ENCODE data around the gene HIF3A.

The HIF3A gene

GRCh38 chr19:46351241-46352041, 54.6 kb downstream of the HIF3A start:
- Histone ChIP-seq H3K36me3 (ENCODE audit: insufficient read depth, low read length) (peaks cover 17% of the 10 kb centered on the region), H3K27me3 (ENCODE audit: control insufficient read depth in 1 of 2, insufficient read depth in 2 of 2, low read length in 2 of 2) (no peaks in the 10 kb centered on the region), H3K9me3 (ENCODE audit: low read length) (no peaks in the 10 kb centered on the region), H3K9ac (ENCODE audit: low read length) (no peak overlapping the region), H3K4me1 (ENCODE audit: insufficient read depth, low read length) (peaks cover 51% of the 10 kb centered on the region), H3K4me3 (ENCODE audit: low read depth in 1 of 2, low read length in 2 of 2) (peak overlapping the region in 1 of 2 donors; percentile 8), H3K27ac (ENCODE audit: low read depth, low read length) (peak overlapping the region; percentile 62)

- Histone ChIP-seq H3K9me3 (ENCODE audit: low read length) (no peaks in the 10 kb centered on the region), H3K9ac (ENCODE audit: low read length) (no peak overlapping the region), H3K27me3 (ENCODE audit: control insufficient read depth in 1 of 2, insufficient read depth in 2 of 2, low read length in 2 of 2) (no peaks in the 10 kb centered on the region), H3K4me3 (ENCODE audit: low read depth in 1 of 2, low read length in 2 of 2) (no peak overlapping the region), H3K36me3 (ENCODE audit: insufficient read depth, low read length) (peaks cover 24% of the 10 kb centered on the region), H3K27ac (ENCODE audit: low read depth, low read length) (no peak overlapping the region), H3K4me1 (ENCODE audit: insufficient read depth, low read length) (peaks cover 33% of the 10 kb centered on the region)
Measured at GRCh38 chr19:46353730-46354528, 57.1 kb downstream of the HIF3A start.

- Histone ChIP-seq H3K9ac (ENCODE audit: low read length) (no peak overlapping the region), H3K4me3 (ENCODE audit: low read depth in 1 of 2, low read length in 2 of 2) (no peak overlapping the region), H3K4me1 (ENCODE audit: insufficient read depth, low read length) (peaks cover 17% of the 10 kb centered on the region), H3K27me3 (ENCODE audit: control insufficient read depth in 1 of 2, insufficient read depth in 2 of 2, low read length in 2 of 2) (no peaks in the 10 kb centered on the region), H3K9me3 (ENCODE audit: low read length) (no peaks in the 10 kb centered on the region), H3K36me3 (ENCODE audit: insufficient read depth, low read length) (peaks cover 24% of the 10 kb centered on the region), H3K27ac (ENCODE audit: low read depth, low read length) (no peak overlapping the region)
Measured at GRCh38 chr19:46355234-46356148, 58.6 kb downstream of the HIF3A start.

- H3K9me3 ChIP-seq (ENCODE audit: low read length), result no peaks in the 10 kb centered on the region
- H3K9ac ChIP-seq (ENCODE audit: low read length), result no peak overlapping the region
- peaks cover 24% of the 10 kb centered on the region for H3K36me3 ChIP-seq (ENCODE audit: insufficient read depth, low read length)
- H3K4me1 ChIP-seq (ENCODE audit: insufficient read depth, low read length), result peaks cover 8% of the 10 kb centered on the region
- H3K4me3 ChIP-seq (ENCODE audit: low read depth in 1 of 2, low read length in 2 of 2), result no peak overlapping the region
- H3K27ac ChIP-seq (ENCODE audit: low read depth, low read length), result no peak overlapping the region
- no peaks in the 10 kb centered on the region for H3K27me3 ChIP-seq (ENCODE audit: control insufficient read depth in 1 of 2, insufficient read depth in 2 of 2, low read length in 2 of 2)
Measured at GRCh38 chr19:46356149-46357055, 59.6 kb downstream of the HIF3A start.

- Histone ChIP-seq H3K4me3 (ENCODE audit: low read depth in 1 of 2, low read length in 2 of 2) (no peak overlapping the region), H3K9ac (ENCODE audit: low read length) (no peak overlapping the region), H3K9me3 (ENCODE audit: low read length) (no peaks in the 10 kb centered on the region), H3K4me1 (ENCODE audit: insufficient read depth, low read length) (no peaks in the 10 kb centered on the region), H3K27me3 (ENCODE audit: control insufficient read depth in 1 of 2, insufficient read depth in 2 of 2, low read length in 2 of 2) (no peaks in the 10 kb centered on the region), H3K27ac (ENCODE audit: low read depth, low read length) (no peak overlapping the region), H3K36me3 (ENCODE audit: insufficient read depth, low read length) (peaks cover 24% of the 10 kb centered on the region)
Measured at GRCh38 chr19:46357846-46358583, 61.2 kb downstream of the HIF3A start.

DNA sequence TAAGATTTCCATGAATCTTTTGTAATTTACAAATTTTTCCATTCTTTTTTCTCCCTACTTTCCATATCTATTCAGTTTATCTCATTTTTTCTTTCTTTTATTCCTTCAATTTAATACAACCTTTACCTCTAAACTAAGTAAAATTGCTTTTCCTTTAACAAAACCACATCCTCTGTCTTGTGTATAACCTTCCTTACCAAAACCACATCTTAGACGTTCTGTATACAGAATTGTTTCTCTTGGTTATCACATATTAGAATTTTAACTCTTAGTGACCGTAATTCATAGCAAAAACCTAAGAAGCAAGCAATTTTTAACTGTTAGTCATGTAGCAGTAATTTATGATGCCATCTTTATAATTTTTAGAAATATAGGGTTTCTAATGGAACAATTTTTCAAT, 65.1 kb downstream of the HIF3A start:
- no peak overlapping the region for H3K27ac ChIP-seq (ENCODE audit: low read depth, low read length)
- peaks cover 30% of the 10 kb centered on the region for H3K36me3 ChIP-seq (ENCODE audit: insufficient read depth, low read length)
- no peaks in the 10 kb centered on the region for H3K27me3 ChIP-seq (ENCODE audit: control insufficient read depth in 1 of 2, insufficient read depth in 2 of 2, low read length in 2 of 2)
- H3K4me1 ChIP-seq (ENCODE audit: insufficient read depth, low read length), result no peaks in the 10 kb centered on the region
- H3K9me3 ChIP-seq (ENCODE audit: low read length), result no peaks in the 10 kb centered on the region
- no peak overlapping the region for H3K4me3 ChIP-seq (ENCODE audit: low read depth in 1 of 2, low read length in 2 of 2)
- H3K9ac ChIP-seq (ENCODE audit: low read length), result no peak overlapping the region

- H3K36me3 ChIP-seq (ENCODE audit: insufficient read depth, low read length), result peaks cover 32% of the 10 kb centered on the region
- no peak overlapping the region for H3K9ac ChIP-seq (ENCODE audit: low read length)
- no peaks in the 10 kb centered on the region for H3K27me3 ChIP-seq (ENCODE audit: control insufficient read depth in 1 of 2, insufficient read depth in 2 of 2, low read length in 2 of 2)
- H3K4me1 ChIP-seq (ENCODE audit: insufficient read depth, low read length), result no peaks in the 10 kb centered on the region
- H3K9me3 ChIP-seq (ENCODE audit: low read length), result no peaks in the 10 kb centered on the region
- no peak overlapping the region for H3K27ac ChIP-seq (ENCODE audit: low read depth, low read length)
- H3K4me3 ChIP-seq (ENCODE audit: low read depth in 1 of 2, low read length in 2 of 2), result no peak overlapping the region
Measured at GRCh38 chr19:46364359-46364758, 67.5 kb downstream of the HIF3A start.

GRCh38 chr19:46365561-46365960, 68.7 kb downstream of the HIF3A start:
- no peak overlapping the region for H3K4me3 ChIP-seq (ENCODE audit: low read depth in 1 of 2, low read length in 2 of 2)
- no peaks in the 10 kb centered on the region for H3K9me3 ChIP-seq (ENCODE audit: low read length)
- no peak overlapping the region for H3K27ac ChIP-seq (ENCODE audit: low read depth, low read length)
- H3K27me3 ChIP-seq (ENCODE audit: control insufficient read depth in 1 of 2, insufficient read depth in 2 of 2, low read length in 2 of 2), result no peaks in the 10 kb centered on the region
- peaks cover 32% of the 10 kb centered on the region for H3K36me3 ChIP-seq (ENCODE audit: insufficient read depth, low read length)
- no peaks in the 10 kb centered on the region for H3K4me1 ChIP-seq (ENCODE audit: insufficient read depth, low read length)
- no peak overlapping the region for H3K9ac ChIP-seq (ENCODE audit: low read length)

GRCh38 chr19:46366620-46367292, 69.9 kb downstream of the HIF3A start:
- Histone ChIP-seq H3K4me1 (ENCODE audit: insufficient read depth, low read length) (no peaks in the 10 kb centered on the region), H3K9ac (ENCODE audit: low read length) (no peak overlapping the region), H3K36me3 (ENCODE audit: insufficient read depth, low read length) (peaks cover 32% of the 10 kb centered on the region), H3K27me3 (ENCODE audit: control insufficient read depth in 1 of 2, insufficient read depth in 2 of 2, low read length in 2 of 2) (no peaks in the 10 kb centered on the region), H3K4me3 (ENCODE audit: low read depth in 1 of 2, low read length in 2 of 2) (no peak overlapping the region), H3K9me3 (ENCODE audit: low read length) (no peaks in the 10 kb centered on the region), H3K27ac (ENCODE audit: low read depth, low read length) (no peak overlapping the region)

- Histone ChIP-seq H3K9me3 (ENCODE audit: low read length) (no peaks in the 10 kb centered on the region), H3K4me1 (ENCODE audit: insufficient read depth, low read length) (peaks cover 1% of the 10 kb centered on the region), H3K4me3 (ENCODE audit: low read depth in 1 of 2, low read length in 2 of 2) (no peak overlapping the region), H3K36me3 (ENCODE audit: insufficient read depth, low read length) (peaks cover 32% of the 10 kb centered on the region), H3K27ac (ENCODE audit: low read depth, low read length) (no peak overlapping the region), H3K9ac (ENCODE audit: low read length) (no peak overlapping the region), H3K27me3 (ENCODE audit: control insufficient read depth in 1 of 2, insufficient read depth in 2 of 2, low read length in 2 of 2) (no peaks in the 10 kb centered on the region)
Measured at GRCh38 chr19:46367426-46367825, 70.6 kb downstream of the HIF3A start.
